ENCODE measurements around the gene KRTAP10-8. TPM values are rescaled to one million over a fixed set of nuclear protein-coding genes. Genes with fewer than 3 reads are reported as not detected.

KRTAP10-8 gene
- total RNA-seq, 1 donor from 2014 or later, result not detected

- Histone ChIP-seq H3K9ac (no peak overlapping the region), H3K79me2 (ENCODE audit: low read depth) (no peaks in the 10 kb centered on the region), H4K20me1 (ENCODE audit: low read depth) (no peaks in the 10 kb centered on the region), H3K4me1 (no peaks in the 10 kb centered on the region), H3K27me3 (no peaks in the 10 kb centered on the region), H3K36me3 (no peaks in the 10 kb centered on the region), H3K4me2 (no peak overlapping the region), H2AFZ (replicated peaks) (peak overlapping the region; percentile 26), H3K4me3 (no peak overlapping the region), H3K9me3 (ENCODE audit: low read depth) (no peaks in the 10 kb centered on the region), H3K27ac (no peak overlapping the region), H3F3A (ENCODE audit: low read depth) (no peaks in the 10 kb centered on the region)
- Mint-ChIP-seq H3K27me3 (ENCODE audit: insufficient read depth, low read depth) (peaks cover 6% of the 10 kb centered on the region), H3K4me3 (no peak overlapping the region), H3K36me3 (no peaks in the 10 kb centered on the region), H3K9me3 (peaks cover 17% of the 10 kb centered on the region), H3K4me1 (no peaks in the 10 kb centered on the region), H3K27ac (no peak overlapping the region)
- no peak for DNase-seq (ENCODE audit: low spot score)
- TF ChIP-seq CTCF (IDR thresholded peaks at IDR 0.05) (no peak), EZH2phosphoT487 (IDR thresholded peaks at IDR 0.05) (no peak), EZH2 (IDR thresholded peaks at IDR 0.05) (no peak)
Observed at GRCh38 chr21:44568667-44569556, 43.0 kb upstream of the KRTAP10-8 start.

GRCh38 chr21:44569861-44570517, 41.9 kb upstream of the KRTAP10-8 start:
- H3K4me1 ChIP-seq, result no peaks in the 10 kb centered on the region
- no peaks in the 10 kb centered on the region for H3F3A ChIP-seq (ENCODE audit: low read depth)
- no peak overlapping the region for H3K27ac ChIP-seq

GRCh38 chr21:44571296-44571695, 40.6 kb upstream of the KRTAP10-8 start:
- no peak overlapping the region for H3K27ac Mint-ChIP-seq

More at GRCh38 chr21:44569861-44570517, 41.9 kb upstream of the KRTAP10-8 start:
- Histone ChIP-seq H2AFZ (replicated peaks) (no peak overlapping the region), H3K4me3 (no peak overlapping the region), H3K36me3 (no peaks in the 10 kb centered on the region), H3K9me3 (ENCODE audit: low read depth) (no peaks in the 10 kb centered on the region), H4K20me1 (ENCODE audit: low read depth) (no peaks in the 10 kb centered on the region), H3K79me2 (ENCODE audit: low read depth) (no peaks in the 10 kb centered on the region), H3K9ac (no peak overlapping the region), H3K27me3 (no peaks in the 10 kb centered on the region), H3K4me2 (no peak overlapping the region)
- DNase-seq (ENCODE audit: low spot score), result no peak
- Mint-ChIP-seq H3K27me3 (ENCODE audit: insufficient read depth, low read depth) (peaks cover 6% of the 10 kb centered on the region), H3K27ac (no peak overlapping the region), H3K9me3 (peaks cover 17% of the 10 kb centered on the region), H3K36me3 (no peaks in the 10 kb centered on the region), H3K4me3 (no peak overlapping the region), H3K4me1 (peaks cover 2% of the 10 kb centered on the region)
- TF ChIP-seq EZH2phosphoT487 (IDR thresholded peaks at IDR 0.05) (no peak), EZH2 (IDR thresholded peaks at IDR 0.05) (no peak), CTCF (IDR thresholded peaks at IDR 0.05) (no peak)

More at GRCh38 chr21:44571296-44571695, 40.6 kb upstream of the KRTAP10-8 start:
- no peak overlapping the region for H3K4me3 ChIP-seq
- H3K27me3 ChIP-seq, result no peaks in the 10 kb centered on the region
- no peaks in the 10 kb centered on the region for H3F3A ChIP-seq (ENCODE audit: low read depth)
- H3K4me2 ChIP-seq, result no peak overlapping the region
- no peak overlapping the region for H2AFZ ChIP-seq (replicated peaks)
- no peak for DNase-seq (ENCODE audit: low spot score)
- peaks cover 10% of the 10 kb centered on the region for H3K27me3 Mint-ChIP-seq (ENCODE audit: insufficient read depth, low read depth)
- no peaks in the 10 kb centered on the region for H3K4me1 ChIP-seq
- peaks cover 2% of the 10 kb centered on the region for H3K4me1 Mint-ChIP-seq
- peaks cover 19% of the 10 kb centered on the region for H3K9me3 Mint-ChIP-seq
- H3K27ac ChIP-seq, result no peak overlapping the region
- no peak for TF ChIP-seq CTCF (IDR thresholded peaks at IDR 0.05)
- TF ChIP-seq EZH2 (IDR thresholded peaks at IDR 0.05), result no peak
- TF ChIP-seq EZH2phosphoT487 (IDR thresholded peaks at IDR 0.05), result no peak
- H3K36me3 ChIP-seq, result no peaks in the 10 kb centered on the region
- no peaks in the 10 kb centered on the region for H3K79me2 ChIP-seq (ENCODE audit: low read depth)
- no peaks in the 10 kb centered on the region for H3K36me3 Mint-ChIP-seq
- no peak overlapping the region for H3K9ac ChIP-seq
- no peak overlapping the region for H3K4me3 Mint-ChIP-seq
- no peaks in the 10 kb centered on the region for H3K9me3 ChIP-seq (ENCODE audit: low read depth)
- no peaks in the 10 kb centered on the region for H4K20me1 ChIP-seq (ENCODE audit: low read depth)
